BLaER1 treated with 17β-estradiol and CSF1 and Interleukin-3, amounts not matched to agents 10 nM and 100 nM (cell line): Measurements from ENCODE around the gene GCM1.
"Not testable (repeated sequence)": the region's sequence is repeated elsewhere in the genome, so short reads cannot be mapped to it uniquely, and the experiment has no call there.

Source experiments
- H3K27ac ChIP-seq, 11 experiments: shearing (Covaris generic); formaldehyde crosslinking; 2 replicates each; pipeline ENCODE4 v1.8.1; 2022
- H3K27me3 ChIP-seq, 11 experiments: shearing (Covaris generic); formaldehyde crosslinking; 2 replicates each; pipeline ENCODE4 v1.8.1; 2022
- H3K36me3 ChIP-seq, 11 experiments: shearing (Covaris generic); formaldehyde crosslinking; 2 replicates each; pipeline ENCODE4 v1.8.1; 2022
- H3K4me1 ChIP-seq, 10 experiments: shearing (Covaris generic); formaldehyde crosslinking; 2 replicates each; pipeline ENCODE4 v1.8.1; 2022
- H3K4me2 ChIP-seq, 11 experiments: shearing (Covaris generic); formaldehyde crosslinking; 2 replicates each; pipeline ENCODE4 v1.8.1; 2022
- H3K4me3 ChIP-seq, 10 experiments: shearing (Covaris generic); formaldehyde crosslinking; 2 replicates each; pipeline ENCODE4 v1.8.1; 2022
- H3K9ac ChIP-seq, 11 experiments: shearing (Covaris generic); formaldehyde crosslinking; 2 replicates each; pipeline ENCODE4 v1.8.1; 2022
- H3K9me3 ChIP-seq, 11 experiments: shearing (Covaris generic); formaldehyde crosslinking; replicated peaks in 1 of 11; 2 replicates each; pipeline ENCODE4 v1.8.1; 2022
- H4K20me1 ChIP-seq, 11 experiments: shearing (Covaris generic); formaldehyde crosslinking; 2 replicates each; pipeline ENCODE4 v1.8.1; 2022
- Cebpa-rat ChIP-seq, 11 experiments: shearing (Covaris generic); IDR thresholded peaks; 2 replicates each; pipeline ENCODE4 v1.8.1; 2022

The GCM1 gene

GRCh38 chr6:53175027-53175426 lies 26.4 kb upstream of the GCM1 start:
- Histone ChIP-seq H4K20me1 (no peaks in the 10 kb centered on the region), H3K27me3 (0 out of 22 replicates have a peak, but pooled peaks cover 0 to 3% (median 0%) of the 10 kb centered on the region in 11 experiments), H3K9me3 (no peaks in the 10 kb centered on the region), H3K4me1 (peaks cover 0 to 9% (median 5%) of the 10 kb centered on the region in 10 experiments; a peak in 9 of 20 replicates), H3K4me3 (no peak overlapping the region), H3K9ac (no peak overlapping the region), H3K27ac (no peak overlapping the region), H3K4me2 (no peak overlapping the region), H3K36me3 (no peaks in the 10 kb centered on the region)
- no peak for TF ChIP-seq Cebpa-rat (IDR thresholded peaks at IDR 0.05)

GRCh38 chr6:53172468-53172803 lies 23.8 kb upstream of the GCM1 start:
- TF ChIP-seq Cebpa-rat (IDR thresholded peaks at IDR 0.05): no peak
- Histone ChIP-seq H3K27ac (no peak overlapping the region), H3K36me3 (no peaks in the 10 kb centered on the region), H3K9ac (no peak overlapping the region), H3K4me1 (peaks cover 0 to 6% (median 1%) of the 10 kb centered on the region in 10 experiments; a peak in 7 of 20 replicates), H3K27me3 (0 out of 22 replicates have a peak, but pooled peaks cover 0 to 3% (median 0%) of the 10 kb centered on the region in 11 experiments), H3K4me3 (no peak overlapping the region), H3K4me2 (peak overlapping the region in 10 of 11 experiments; percentile 16 to 48 (median 36); a peak in 12 of 22 replicates), H4K20me1 (no peaks in the 10 kb centered on the region), H3K9me3 (no peaks in the 10 kb centered on the region)

DNA sequence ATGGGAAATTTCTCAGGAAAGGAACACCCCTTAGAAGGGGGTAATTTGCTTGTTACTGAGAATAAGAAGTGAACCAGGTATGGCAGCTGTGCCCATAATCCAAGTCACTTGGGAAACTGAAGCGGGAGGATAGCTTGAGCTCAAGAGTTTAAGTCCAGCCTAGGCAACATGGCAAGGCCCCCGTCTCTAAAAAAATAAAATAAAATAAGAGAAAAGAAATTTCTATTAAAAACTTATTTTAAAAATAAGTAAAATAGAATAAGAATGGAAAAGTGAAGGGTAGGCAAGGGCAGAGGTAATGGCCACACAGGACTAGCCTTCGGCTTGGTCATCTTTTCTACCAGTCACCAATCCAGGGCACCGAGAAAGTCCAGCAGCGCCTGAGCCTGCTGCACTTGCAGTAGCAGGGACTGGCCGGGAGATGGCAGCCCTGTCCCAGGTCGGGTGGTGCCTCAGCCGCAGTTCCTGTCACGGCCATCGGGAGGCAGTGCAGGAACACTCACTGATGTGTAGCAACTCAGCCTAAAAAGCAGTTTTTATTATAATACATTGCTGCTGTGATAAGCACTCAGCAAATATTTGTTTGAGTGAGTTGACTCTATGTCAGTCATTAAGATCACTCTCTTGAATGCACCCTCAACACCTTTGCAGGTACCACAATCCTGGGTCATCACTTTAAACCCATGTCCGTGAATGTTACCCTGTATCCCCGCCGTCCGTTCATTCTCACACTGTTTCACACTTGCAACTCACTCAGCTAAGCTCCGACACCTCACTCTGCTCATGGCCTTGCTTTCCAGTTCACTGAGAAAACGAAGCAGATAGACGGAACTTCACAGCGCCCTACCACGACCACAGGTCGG lies 23.2 kb upstream of the GCM1 start:
- Histone ChIP-seq H3K36me3 (no peaks in the 10 kb centered on the region), H3K4me2 (peak overlapping the region in 10 of 11 experiments; percentile 16 to 48 (median 36); a peak in 12 of 22 replicates), H4K20me1 (no peaks in the 10 kb centered on the region), H3K27me3 (0 out of 22 replicates have a peak, but pooled peaks cover 0 to 3% (median 0%) of the 10 kb centered on the region in 11 experiments), H3K9me3 (no peaks in the 10 kb centered on the region), H3K4me1 (peaks cover 0 to 6% (median 1%) of the 10 kb centered on the region in 10 experiments; a peak in 7 of 20 replicates), H3K9ac (no peak overlapping the region), H3K4me3 (no peak overlapping the region), H3K27ac (no peak overlapping the region)
- no peak for TF ChIP-seq Cebpa-rat (IDR thresholded peaks at IDR 0.05)

DNA sequence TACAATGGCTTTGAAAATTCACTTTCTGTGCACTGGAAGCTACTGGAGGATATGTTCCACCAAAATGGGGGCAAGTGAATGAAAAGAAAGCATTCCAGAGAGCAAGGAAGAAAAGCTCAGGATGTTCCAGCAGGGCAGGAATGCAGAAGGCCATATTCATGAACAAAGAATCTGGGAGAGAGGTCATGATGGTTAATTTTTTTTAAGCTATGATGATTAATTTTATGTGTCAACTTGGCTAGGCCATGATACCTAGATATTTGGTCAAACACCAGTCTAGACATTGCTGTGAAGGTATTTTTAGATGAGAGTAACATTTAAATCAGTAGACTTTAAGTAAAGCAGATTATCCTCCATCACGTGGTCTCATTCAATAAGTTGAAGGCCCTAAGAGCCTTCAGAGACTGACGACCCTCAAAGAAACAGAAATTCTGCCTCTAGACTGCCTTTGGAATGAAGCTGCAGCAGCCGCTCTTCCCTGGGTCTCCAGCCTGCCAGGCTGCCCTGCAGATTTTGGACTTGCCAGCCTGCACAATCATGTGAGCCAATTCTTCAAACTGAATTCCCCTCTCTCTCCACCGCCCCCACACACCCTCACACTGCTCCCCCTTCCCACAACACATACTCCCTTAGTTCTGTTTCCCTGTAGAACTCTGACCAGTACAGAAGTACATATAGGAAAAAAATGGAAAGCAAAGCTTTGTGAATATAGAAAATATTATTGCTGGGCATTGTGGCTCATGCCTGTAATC lies 20.1 kb upstream of the GCM1 start:
- peaks cover 0 to 12% (median 10%) of the 10 kb centered on the region in 11 experiments; a peak in 20 of 22 replicates for H3K9me3 ChIP-seq
- TF ChIP-seq Cebpa-rat (IDR thresholded peaks at IDR 0.05): no peak
- H3K27me3 ChIP-seq: 0 out of 22 replicates have a peak, but pooled peaks cover 0 to 3% (median 0%) of the 10 kb centered on the region in 11 experiments
- peaks cover 0 to 6% (median 1%) of the 10 kb centered on the region in 10 experiments; a peak in 7 of 20 replicates for H3K4me1 ChIP-seq
- no peak overlapping the region for H3K9ac ChIP-seq
- no peaks in the 10 kb centered on the region for H3K36me3 ChIP-seq
- no peak overlapping the region for H3K4me2 ChIP-seq
- no peaks in the 10 kb centered on the region for H4K20me1 ChIP-seq
- no peak overlapping the region for H3K4me3 ChIP-seq
- no peak overlapping the region for H3K27ac ChIP-seq

DNA sequence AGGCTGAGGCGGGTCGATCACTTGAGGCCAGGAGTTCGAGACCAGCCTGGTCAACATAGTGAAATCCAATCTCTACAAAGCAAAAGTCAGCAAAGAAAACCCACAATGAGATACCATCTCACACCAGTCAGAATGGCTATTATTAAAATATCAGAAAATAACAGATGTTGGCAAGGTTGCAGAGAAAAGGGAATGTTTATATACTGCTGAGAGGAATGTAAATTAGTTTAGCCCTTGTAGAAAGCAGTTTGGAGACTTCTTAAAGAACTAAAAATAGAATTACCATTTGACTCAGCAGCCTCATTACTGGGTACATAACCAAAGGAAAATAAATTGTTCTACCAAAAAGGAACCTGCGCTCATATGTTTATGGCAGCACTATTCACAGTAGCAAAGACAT lies 16.7 kb upstream of the GCM1 start:
- TF ChIP-seq Cebpa-rat (IDR thresholded peaks at IDR 0.05): no peak
- Histone ChIP-seq H3K4me2 (no peak overlapping the region), H4K20me1 (no peaks in the 10 kb centered on the region), H3K9me3 (peaks cover 0 to 16% (median 11%) of the 10 kb centered on the region in 11 experiments; a peak in 20 of 22 replicates), H3K36me3 (no peaks in the 10 kb centered on the region), H3K4me1 (peaks cover 5 to 17% (median 6%) of the 10 kb centered on the region in 10 experiments; a peak in 14 of 20 replicates), H3K27ac (no peak overlapping the region), H3K9ac (no peak overlapping the region), H3K4me3 (no peak overlapping the region), H3K27me3 (no peaks in the 10 kb centered on the region)

DNA sequence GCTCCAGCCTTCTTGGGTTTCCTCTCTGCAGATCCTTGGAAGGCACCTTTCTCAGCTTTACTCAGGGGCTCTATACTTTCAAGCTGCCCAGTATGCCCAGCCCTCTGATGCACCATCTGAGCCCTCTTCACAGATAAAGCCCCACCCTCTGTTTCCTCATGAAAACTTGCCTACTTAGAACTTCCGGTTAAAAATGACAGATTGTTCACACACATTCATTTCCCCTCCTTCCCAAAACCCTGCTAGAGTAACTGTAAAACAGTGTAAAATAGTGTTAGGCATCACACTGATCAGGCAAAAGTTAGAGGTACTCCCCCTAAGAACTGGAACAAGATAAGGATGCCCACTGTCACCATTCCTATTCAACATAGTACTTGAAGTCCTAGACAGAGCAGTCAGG lies 14.0 kb upstream of the GCM1 start:
- TF ChIP-seq Cebpa-rat (IDR thresholded peaks at IDR 0.05): no peak
- Histone ChIP-seq H3K4me2 (peak overlapping the region in 8 of 11 experiments; percentile 1 to 68 (median 27); a peak in 12 of 22 replicates), H3K27ac (0 out of 22 replicates have a peak overlapping the region, but pooled peaks of 1 of the 11 experiments have one; percentile 28), H3K4me3 (no peak overlapping the region), H3K9ac (no peak overlapping the region), H4K20me1 (no peaks in the 10 kb centered on the region), H3K4me1 (peaks cover 5 to 17% (median 6%) of the 10 kb centered on the region in 10 experiments; a peak in 14 of 20 replicates), H3K9me3 (peaks cover 0 to 16% (median 11%) of the 10 kb centered on the region in 11 experiments; a peak in 20 of 22 replicates), H3K27me3 (no peaks in the 10 kb centered on the region), H3K36me3 (no peaks in the 10 kb centered on the region)

DNA sequence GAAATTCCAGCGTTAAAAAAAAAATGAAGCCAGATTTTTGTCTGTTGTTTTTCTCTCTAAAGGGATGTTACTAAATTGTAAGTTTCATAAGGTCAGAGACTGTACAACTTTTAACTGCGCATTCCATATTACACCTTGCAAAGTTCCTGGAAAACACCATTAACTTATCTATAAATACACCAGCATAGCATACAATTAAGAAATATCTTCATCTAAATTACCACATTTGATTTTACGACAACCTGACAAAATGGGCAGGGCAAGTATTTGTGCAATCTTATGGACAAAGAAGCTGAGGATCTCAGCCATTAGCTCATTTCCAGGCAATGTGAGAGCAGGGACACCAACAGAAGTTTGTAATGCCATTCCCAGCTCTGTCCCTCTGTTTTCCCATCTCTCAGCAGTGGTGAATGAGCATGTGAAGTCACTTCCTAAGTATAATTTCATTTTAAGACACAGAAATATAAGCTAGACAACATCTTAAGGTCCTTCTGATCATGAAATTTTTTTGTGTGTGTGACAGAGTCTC lies 12.9 kb upstream of the GCM1 start:
- H3K4me3 ChIP-seq: no peak overlapping the region
- no peak overlapping the region for H3K27ac ChIP-seq
- no peaks in the 10 kb centered on the region for H3K36me3 ChIP-seq
- no peak for TF ChIP-seq Cebpa-rat (IDR thresholded peaks at IDR 0.05)
- H3K27me3 ChIP-seq: no peaks in the 10 kb centered on the region
- H3K9me3 ChIP-seq: peaks cover 0 to 16% (median 11%) of the 10 kb centered on the region in 11 experiments; a peak in 20 of 22 replicates
- peaks cover 5 to 17% (median 6%) of the 10 kb centered on the region in 10 experiments; a peak in 14 of 20 replicates for H3K4me1 ChIP-seq
- H3K4me2 ChIP-seq: no peak overlapping the region
- H3K9ac ChIP-seq: no peak overlapping the region
- no peaks in the 10 kb centered on the region for H4K20me1 ChIP-seq

- Histone ChIP-seq H3K9me3 (peaks cover 0 to 13% (median 8%) of the 10 kb centered on the region in 11 experiments; a peak in 20 of 22 replicates), H3K27ac (no peak overlapping the region), H3K36me3 (no peaks in the 10 kb centered on the region), H3K4me3 (no peak overlapping the region), H3K27me3 (no peaks in the 10 kb centered on the region), H3K4me1 (peaks cover 5 to 17% (median 6%) of the 10 kb centered on the region in 10 experiments; a peak in 14 of 20 replicates), H4K20me1 (no peaks in the 10 kb centered on the region), H3K9ac (no peak overlapping the region), H3K4me2 (no peak overlapping the region)
- TF ChIP-seq Cebpa-rat (IDR thresholded peaks at IDR 0.05): no peak
Observed at GRCh38 chr6:53159558-53159957, 10.9 kb upstream of the GCM1 start.

DNA sequence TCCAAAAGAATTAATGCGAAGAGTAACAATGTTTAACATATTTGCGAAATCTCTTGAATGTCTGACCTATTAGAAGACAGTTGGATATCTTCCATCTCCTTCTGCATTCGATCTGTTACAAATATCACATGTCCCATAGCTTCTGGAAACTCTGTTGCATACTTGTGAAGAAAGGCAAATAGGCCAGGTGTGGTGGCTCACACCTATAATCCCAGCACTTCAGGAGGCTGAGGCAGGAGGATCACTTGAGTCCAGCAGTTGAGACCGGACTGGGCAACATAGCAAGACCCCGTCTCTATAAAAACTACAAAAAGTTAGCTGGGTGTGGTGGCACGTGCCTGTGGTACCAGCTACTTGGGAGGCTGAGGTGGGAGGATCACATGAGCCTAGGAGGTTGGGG lies 9.4 kb upstream of the GCM1 start:
- H3K36me3 ChIP-seq, H3K27ac ChIP-seq, H3K9ac ChIP-seq, H3K4me3 ChIP-seq, H4K20me1 ChIP-seq, H3K4me2 ChIP-seq, H3K27me3 ChIP-seq, H3K9me3 ChIP-seq: not testable (repeated sequence)
- H3K4me1 ChIP-seq: peaks cover 5 to 13% (median 6%) of the 10 kb centered on the region in 10 experiments; a peak in 14 of 20 replicates

DNA sequence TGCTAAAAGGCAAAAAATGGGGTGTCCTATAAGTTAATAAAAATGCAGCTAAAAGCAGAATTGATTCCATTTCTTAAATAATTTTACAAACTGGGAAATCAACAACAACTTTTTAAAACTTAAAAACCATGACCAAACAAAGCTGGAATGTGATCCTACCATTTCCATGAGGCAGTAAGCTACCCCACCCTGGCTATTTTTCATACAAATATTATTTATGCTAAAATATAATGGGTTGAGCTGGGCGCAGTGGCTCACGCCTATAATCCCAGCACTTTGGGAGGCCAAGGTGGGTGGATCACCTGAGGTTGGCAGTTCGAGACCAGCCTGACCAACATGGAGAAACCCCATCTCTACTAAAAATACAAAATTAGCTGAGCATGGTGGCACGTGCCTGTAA lies 6.6 kb upstream of the GCM1 start:
- H3K4me3 ChIP-seq, H4K20me1 ChIP-seq, H3K27me3 ChIP-seq, H3K36me3 ChIP-seq, H3K4me2 ChIP-seq, H3K4me1 ChIP-seq, H3K9ac ChIP-seq, H3K9me3 ChIP-seq, H3K27ac ChIP-seq: not testable (repeated sequence)
